ENCODE data around the gene CABS1.

The CABS1 gene

GRCh38 chr4:70336043-70336442 lies 1.3 kb downstream of the CABS1 start:
- DNase-seq (ENCODE audit: insufficient read length): no peak
- FAIRE-seq: no peak
- no peak for TF ChIP-seq TAF1 (IDR thresholded peaks at IDR 0.05; ENCODE audit: borderline replicate concordance, low read depth, low read length)
- TF ChIP-seq POLR2AphosphoS5 (IDR thresholded peaks at IDR 0.05; ENCODE audit: low read depth, low read length): no peak
- no peak for TF ChIP-seq POLR2A (IDR thresholded peaks at IDR 0.05; ENCODE audit: low read depth, low read length)

DNA sequence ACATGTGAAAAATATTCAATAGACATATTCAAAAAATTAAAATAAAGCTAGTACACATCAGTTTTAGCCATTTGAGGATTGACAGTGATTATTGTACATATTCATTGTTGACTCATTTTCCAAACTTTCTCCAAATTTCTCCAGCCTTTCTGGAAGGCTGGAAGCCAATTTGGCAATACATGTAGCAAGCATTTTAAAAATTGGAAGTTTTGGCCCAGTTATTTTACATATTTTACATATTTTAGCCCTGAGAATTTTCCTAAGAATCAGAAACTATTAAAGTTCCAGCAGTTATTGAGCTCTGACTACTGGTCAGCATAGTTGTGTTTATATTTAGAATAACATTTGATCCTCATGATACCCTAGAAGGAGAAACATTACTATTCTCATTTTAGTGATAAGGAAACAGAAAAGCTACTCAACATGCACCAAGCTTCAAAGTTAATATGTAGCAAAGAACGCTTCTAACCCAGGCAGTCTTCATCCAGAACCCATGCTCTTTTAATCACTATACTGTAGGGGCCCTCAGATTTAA lies 3.2 kb downstream of the CABS1 start:
- FAIRE-seq (no peak), DNase-seq (ENCODE audit: insufficient read length) (no peak)
- TF ChIP-seq POLR2AphosphoS5 (IDR thresholded peaks at IDR 0.05; ENCODE audit: low read depth, low read length) (no peak), TAF1 (IDR thresholded peaks at IDR 0.05; ENCODE audit: borderline replicate concordance, low read depth, low read length) (no peak), POLR2A (IDR thresholded peaks at IDR 0.05; ENCODE audit: low read depth, low read length) (no peak)

DNA sequence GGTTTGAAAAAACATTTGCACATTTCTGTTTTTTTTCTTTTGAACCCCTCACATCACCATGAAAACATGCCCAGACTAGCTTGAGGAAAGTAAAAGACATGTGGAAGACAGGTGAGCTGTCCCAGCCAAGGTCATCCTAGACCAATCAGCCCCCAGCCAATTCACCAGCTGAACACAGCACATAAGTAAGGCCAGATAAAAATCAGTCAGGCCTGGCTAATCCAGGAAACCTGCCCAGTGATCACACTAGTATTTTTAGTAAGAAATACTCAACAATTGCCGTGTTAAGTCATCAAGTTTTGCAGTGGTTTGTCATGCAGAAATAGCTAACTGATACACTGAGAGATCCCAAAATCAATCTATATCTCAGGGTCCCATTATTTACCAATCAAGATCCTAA lies 21.4 kb downstream of the CABS1 start:
- DNase-seq (ENCODE audit: insufficient read length) (no peak), FAIRE-seq (no peak)
- TF ChIP-seq POLR2A (IDR thresholded peaks at IDR 0.05; ENCODE audit: low read depth, low read length): no peak
- no peak for TF ChIP-seq TAF1 (IDR thresholded peaks at IDR 0.05; ENCODE audit: borderline replicate concordance, low read depth, low read length)
- no peak for TF ChIP-seq POLR2AphosphoS5 (IDR thresholded peaks at IDR 0.05; ENCODE audit: low read depth, low read length)

DNA sequence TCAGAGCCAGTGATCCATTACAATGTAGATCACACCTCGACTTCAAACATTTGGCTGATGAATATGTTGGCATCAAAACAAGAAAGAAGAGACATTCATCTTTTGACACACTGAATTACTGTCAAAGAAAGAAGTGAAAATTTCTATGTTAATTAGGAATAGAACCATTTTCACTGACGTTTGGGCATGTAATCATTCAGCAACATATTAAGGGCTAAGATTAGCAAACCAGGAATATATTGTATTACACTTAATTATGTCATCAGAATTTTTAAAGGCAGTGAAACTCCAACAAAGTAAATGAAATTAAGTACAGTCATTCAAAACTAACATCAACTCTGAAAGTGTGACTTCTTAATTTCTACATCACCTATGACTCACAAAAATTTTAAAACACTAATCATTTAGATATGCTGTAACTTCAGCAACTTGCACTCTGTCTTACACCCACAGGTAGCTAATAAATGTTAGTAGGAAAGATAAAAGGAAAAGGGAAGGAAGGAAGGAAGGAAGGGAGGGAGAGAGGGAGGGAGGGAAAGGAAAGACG lies 24.4 kb downstream of the CABS1 start:
- TF ChIP-seq POLR2AphosphoS5 (IDR thresholded peaks at IDR 0.05; ENCODE audit: low read depth, low read length): no peak
- no peak for TF ChIP-seq TAF1 (IDR thresholded peaks at IDR 0.05; ENCODE audit: borderline replicate concordance, low read depth, low read length)
- TF ChIP-seq POLR2A (IDR thresholded peaks at IDR 0.05; ENCODE audit: low read depth, low read length): no peak
- no peak for DNase-seq (ENCODE audit: insufficient read length)
- no peak for FAIRE-seq

DNA sequence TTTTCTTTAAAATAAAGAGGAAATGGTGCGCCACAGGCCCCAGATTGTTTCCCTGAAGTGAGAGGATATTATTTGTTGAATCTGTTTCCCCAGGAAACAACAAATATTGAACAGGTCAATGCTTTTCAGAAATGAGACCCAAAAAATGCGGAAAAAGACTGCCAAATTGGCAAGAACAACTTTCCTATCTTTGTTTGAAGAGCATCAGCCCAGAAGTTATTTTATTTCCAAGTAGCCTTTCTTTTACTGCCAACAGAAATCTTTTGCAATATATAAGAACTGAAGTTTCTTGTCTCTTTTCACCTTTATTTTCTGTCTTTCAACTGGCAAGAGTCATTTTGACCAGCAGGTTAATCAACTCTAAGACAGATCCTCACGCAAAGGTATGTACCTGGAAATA lies 25.7 kb downstream of the CABS1 start, which contains the start of gene SMR3A:
Gene SMR3A, plus strand, starts transcription at position 301 of the 400 bp plus-strand sequence. CDS start 1,356 bp downstream, outside the sequence.
- DNase-seq (ENCODE audit: insufficient read length) (no peak), FAIRE-seq (no peak)
- TF ChIP-seq TAF1 (IDR thresholded peaks at IDR 0.05; ENCODE audit: borderline replicate concordance, low read depth, low read length) (no peak), POLR2A (IDR thresholded peaks at IDR 0.05; ENCODE audit: low read depth, low read length) (no peak), POLR2AphosphoS5 (IDR thresholded peaks at IDR 0.05; ENCODE audit: low read depth, low read length) (no peak)

GRCh38 chr4:70364002-70364401 lies 29.2 kb downstream of the CABS1 start:
- TF ChIP-seq POLR2AphosphoS5 (IDR thresholded peaks at IDR 0.05; ENCODE audit: low read depth, low read length): no peak
- TF ChIP-seq TAF1 (IDR thresholded peaks at IDR 0.05; ENCODE audit: borderline replicate concordance, low read depth, low read length): no peak
- no peak for TF ChIP-seq POLR2A (IDR thresholded peaks at IDR 0.05; ENCODE audit: low read depth, low read length)
- FAIRE-seq (no peak), DNase-seq (ENCODE audit: insufficient read length) (no peak)

DNA sequence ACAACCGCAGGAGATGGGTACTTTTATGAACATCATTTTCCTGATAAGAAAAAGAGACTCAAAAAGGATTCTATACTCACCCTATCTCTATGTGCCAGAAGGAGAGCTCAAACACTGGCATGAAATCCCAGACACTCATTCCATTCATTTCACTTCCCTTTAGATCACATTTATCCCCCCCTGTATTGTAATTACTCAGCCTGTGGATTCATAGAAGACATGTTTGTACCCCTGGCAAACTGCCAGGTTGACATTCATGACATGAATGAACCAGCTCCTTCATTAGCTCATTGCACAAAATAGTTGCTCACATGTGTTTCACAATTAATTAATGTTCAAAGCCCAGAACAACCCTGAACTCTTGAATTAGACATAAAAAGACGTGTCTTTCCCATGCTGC lies 30.7 kb downstream of the CABS1 start:
- FAIRE-seq: no peak
- TF ChIP-seq TAF1 (IDR thresholded peaks at IDR 0.05; ENCODE audit: borderline replicate concordance, low read depth, low read length) (no peak), POLR2AphosphoS5 (IDR thresholded peaks at IDR 0.05; ENCODE audit: low read depth, low read length) (no peak), POLR2A (IDR thresholded peaks at IDR 0.05; ENCODE audit: low read depth, low read length) (no peak)

GRCh38 chr4:70367813-70368212 lies 33.0 kb downstream of the CABS1 start:
- no peak for TF ChIP-seq POLR2A (IDR thresholded peaks at IDR 0.05; ENCODE audit: low read depth, low read length)
- TF ChIP-seq POLR2AphosphoS5 (IDR thresholded peaks at IDR 0.05; ENCODE audit: low read depth, low read length): no peak
- TF ChIP-seq TAF1 (IDR thresholded peaks at IDR 0.05; ENCODE audit: borderline replicate concordance, low read depth, low read length): no peak
- FAIRE-seq (no peak), DNase-seq (ENCODE audit: insufficient read length) (no peak)

More for the DNA sequence above, 30.7 kb downstream of the CABS1 start:
- no peak for DNase-seq (ENCODE audit: insufficient read length)

DNA sequence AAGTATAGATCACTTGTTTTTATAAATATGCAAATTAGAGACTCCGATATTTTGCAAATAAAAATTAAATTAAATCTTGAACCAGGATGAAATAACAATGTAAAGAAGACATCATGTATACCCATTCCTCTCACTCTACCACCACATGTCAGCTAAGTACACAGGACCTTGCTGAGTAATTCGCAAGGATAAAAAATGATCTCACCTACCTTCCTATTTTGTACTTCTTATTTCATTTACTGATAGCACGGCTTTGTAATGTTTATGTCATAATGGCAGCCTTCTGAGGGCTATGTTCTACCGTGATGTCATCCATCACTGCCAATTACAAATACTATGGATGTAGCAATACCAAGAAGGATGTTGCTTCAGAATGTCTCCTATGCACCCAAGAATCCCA lies 37.2 kb downstream of the CABS1 start:
- no peak for DNase-seq (ENCODE audit: insufficient read length)
- TF ChIP-seq TAF1 (IDR thresholded peaks at IDR 0.05; ENCODE audit: borderline replicate concordance, low read depth, low read length): no peak
- TF ChIP-seq POLR2A (IDR thresholded peaks at IDR 0.05; ENCODE audit: low read depth, low read length): no peak
- no peak for TF ChIP-seq POLR2AphosphoS5 (IDR thresholded peaks at IDR 0.05; ENCODE audit: low read depth, low read length)
- FAIRE-seq: no peak

DNA sequence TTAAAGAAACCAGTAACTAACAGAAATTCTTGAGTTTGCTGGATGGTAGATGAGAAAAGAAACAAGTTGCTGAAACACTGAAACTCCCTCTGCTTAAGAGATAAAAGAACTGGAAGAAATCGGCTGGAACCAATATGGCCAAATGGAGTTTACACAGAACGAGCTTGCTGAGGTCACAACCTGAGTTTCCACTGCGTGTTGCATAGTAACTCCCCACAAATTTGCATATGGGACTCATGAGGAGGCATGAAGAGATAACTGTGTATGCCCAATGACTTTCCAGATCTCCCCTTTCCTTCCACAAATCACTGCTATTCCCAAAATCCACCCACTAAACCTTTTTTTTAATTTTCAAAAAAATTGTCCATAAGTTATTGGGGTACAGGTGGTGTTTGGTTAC lies 38.0 kb downstream of the CABS1 start:
- TF ChIP-seq TAF1 (IDR thresholded peaks at IDR 0.05; ENCODE audit: borderline replicate concordance, low read depth, low read length) (no peak), POLR2A (IDR thresholded peaks at IDR 0.05; ENCODE audit: low read depth, low read length) (no peak), POLR2AphosphoS5 (IDR thresholded peaks at IDR 0.05; ENCODE audit: low read depth, low read length) (no peak)
- FAIRE-seq (no peak), DNase-seq (ENCODE audit: insufficient read length) (no peak)

DNA sequence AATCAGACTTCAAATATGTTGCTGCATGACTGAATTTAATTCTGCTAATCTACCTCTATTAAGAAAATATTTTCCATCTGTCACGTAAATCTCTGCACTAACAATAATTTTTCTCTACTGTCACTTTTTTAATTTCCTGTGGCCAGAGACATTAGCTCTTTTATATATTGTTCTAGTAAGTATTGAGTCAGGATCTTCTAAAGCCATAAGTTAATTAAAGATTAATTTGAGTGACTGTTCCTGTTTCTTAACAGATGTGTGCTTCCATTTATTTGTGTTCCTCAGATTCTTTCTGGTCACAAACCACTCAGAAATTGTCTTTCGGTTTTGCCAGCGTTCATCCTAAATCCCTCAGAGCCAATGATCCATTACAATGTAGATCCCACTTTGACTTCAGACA lies 45.8 kb downstream of the CABS1 start:
- FAIRE-seq (no peak), DNase-seq (ENCODE audit: insufficient read length) (no peak)
- no peak for TF ChIP-seq TAF1 (IDR thresholded peaks at IDR 0.05; ENCODE audit: borderline replicate concordance, low read depth, low read length)
- TF ChIP-seq POLR2A (IDR thresholded peaks at IDR 0.05; ENCODE audit: low read depth, low read length): no peak
- TF ChIP-seq POLR2AphosphoS5 (IDR thresholded peaks at IDR 0.05; ENCODE audit: low read depth, low read length): no peak

- TF ChIP-seq POLR2AphosphoS5 (IDR thresholded peaks at IDR 0.05; ENCODE audit: low read depth, low read length) (no peak), POLR2A (IDR thresholded peaks at IDR 0.05; ENCODE audit: low read depth, low read length) (no peak), TAF1 (IDR thresholded peaks at IDR 0.05; ENCODE audit: borderline replicate concordance, low read depth, low read length) (no peak)
- DNase-seq (ENCODE audit: insufficient read length) (no peak), FAIRE-seq (no peak)
These were observed 48.0 kb downstream of the CABS1 start, which contains the start of gene SMR3B for GRCh38 chr4:70382691-70383181. SMR3B (plus strand) TSS chr4:70383131; CDS start chr4:70384511, 1,380 bp downstream.
